Stimulated activated CD8-positive, alpha-beta memory T cell treated with anti-CD3 and anti-CD28 coated beads, Interleukin-4, amount 100 ng/mL, for 1 hour (primary cell): ENCODE data around the gene COL19A1.

Source experiments
- DNase-seq, 2 donors: peaks; one replicate each; pipeline ENCODE4 v3.0.0-alpha.2; 2020; ENCODE audit warnings: low read depth in 2 of 2, low spot score in 1 of 2

Gene COL19A1

GRCh38 chr6:70219943-70220613, 353.7 kb downstream of the COL19A1 start:
- no peak for DNase-seq

GRCh38 chr6:70221025-70221714, 354.8 kb downstream of the COL19A1 start:
- DNase-seq, result no peak

GRCh38 chr6:70221715-70222438, 355.5 kb downstream of the COL19A1 start:
- no peak for DNase-seq

DNA sequence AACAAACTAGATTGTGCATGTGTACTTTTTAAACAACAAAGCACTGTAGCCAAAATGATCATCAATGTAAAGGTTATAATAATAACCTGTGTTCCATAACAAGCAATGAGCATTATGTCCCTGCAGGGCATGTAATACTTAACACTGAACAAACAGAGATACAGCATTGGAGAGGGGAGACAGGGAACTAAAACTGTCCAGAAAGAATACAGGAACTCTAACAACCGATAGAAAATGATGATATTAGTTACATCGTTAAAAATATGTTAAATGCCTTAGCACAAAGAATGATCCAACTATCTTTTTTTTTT, 356.0 kb downstream of the COL19A1 start:
- DNase-seq, result no peak

DNA sequence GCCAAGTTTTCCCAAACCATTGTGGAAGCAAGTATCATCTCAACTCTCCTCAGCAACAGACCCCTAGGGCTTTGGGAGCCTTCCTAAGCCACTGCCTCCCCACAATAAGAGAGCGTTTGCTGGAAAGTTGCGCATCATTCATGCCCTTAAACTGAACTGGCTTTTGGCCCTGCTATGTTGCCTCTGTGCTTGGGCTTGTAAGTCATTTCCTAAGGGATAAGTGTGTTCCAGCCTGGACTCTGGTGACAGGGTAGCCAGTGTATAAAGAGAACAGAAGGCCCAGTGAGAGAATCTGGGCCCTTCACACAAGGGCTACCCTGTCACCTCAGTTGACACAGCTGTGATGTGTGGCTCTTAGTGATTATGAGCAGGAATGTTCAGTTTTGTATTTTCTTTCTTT, 358.7 kb downstream of the COL19A1 start:
- no peak for DNase-seq

- DNase-seq, result no peak
Measured at GRCh38 chr6:70231311-70231710, 365.0 kb downstream of the COL19A1 start.

DNA sequence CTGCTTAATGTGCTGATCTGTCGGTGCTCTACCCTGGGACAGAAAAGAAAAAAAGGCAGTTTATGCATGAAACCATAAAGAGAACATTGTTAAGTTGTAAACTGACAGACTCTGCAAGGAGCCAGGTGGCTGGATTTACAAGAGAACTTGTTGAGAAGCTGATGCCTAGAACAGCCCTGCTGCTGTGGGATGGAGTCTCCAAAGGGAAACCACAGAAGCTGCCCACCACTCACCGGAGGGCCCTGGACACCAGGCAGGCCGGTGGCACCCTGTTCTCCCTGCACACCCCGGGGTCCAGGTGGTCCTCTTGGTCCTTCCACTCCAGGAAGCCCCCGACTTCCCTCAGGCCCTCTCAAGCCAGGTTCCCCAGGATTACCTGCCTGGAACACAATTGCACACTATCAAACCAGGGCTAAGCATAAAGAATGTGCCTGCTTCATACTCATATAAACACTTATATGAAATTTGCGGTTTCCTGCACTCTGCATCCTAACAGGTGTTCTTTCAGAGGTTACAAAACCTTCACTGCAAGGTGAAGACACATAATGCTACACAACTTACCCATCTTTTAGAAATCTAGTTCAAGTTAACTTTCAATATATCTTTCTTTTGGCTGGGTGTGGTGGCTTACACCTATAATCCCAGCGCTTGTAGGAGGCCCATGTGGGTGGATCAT, 368.3 kb downstream of the COL19A1 start:
- DNase-seq, result no peak

DNA sequence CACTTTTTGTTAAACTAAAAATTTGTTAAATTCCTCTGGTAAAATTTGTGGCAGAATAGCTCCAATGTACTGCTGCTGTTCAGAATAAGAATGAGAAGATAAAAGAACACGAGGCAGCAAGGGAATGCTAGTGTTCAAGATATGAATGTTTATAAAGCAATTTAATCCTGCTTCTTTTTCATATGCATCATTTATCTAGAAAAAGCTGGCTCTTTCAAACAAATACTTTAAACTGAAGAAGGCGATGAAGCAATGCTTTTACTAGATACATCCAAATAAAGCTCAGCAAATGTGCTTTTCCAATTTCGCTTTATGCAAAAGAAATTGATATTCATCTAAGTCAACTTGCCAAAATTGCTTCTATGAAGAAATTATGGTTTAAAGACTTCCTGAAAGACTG, 370.0 kb downstream of the COL19A1 start:
- DNase-seq, result no peak

- DNase-seq, result no peak
Measured at GRCh38 chr6:70241031-70241430, 374.7 kb downstream of the COL19A1 start.

DNA sequence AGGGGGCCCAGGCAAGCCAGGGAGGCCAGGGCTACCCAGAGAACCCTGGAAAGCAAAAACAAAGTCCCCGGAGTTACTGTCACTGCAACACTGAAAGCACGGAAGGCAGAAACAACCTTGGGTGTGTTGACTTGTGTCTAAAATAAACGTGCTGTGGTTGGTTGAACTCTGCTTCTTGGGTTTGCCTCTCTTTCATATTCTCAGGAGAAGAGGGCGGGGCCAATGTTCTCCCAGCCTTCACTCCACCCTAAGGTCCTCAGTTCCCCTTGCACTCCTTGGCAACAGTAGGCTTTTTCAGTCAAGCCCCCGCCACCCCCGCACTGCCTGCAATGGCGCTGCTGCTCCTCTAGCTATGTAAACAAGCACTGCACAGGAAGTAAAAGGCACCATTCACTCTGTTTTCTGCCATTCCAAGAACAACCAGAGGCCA, 375.6 kb downstream of the COL19A1 start:
- DNase-seq, result no peak

GRCh38 chr6:70246118-70246517, 379.8 kb downstream of the COL19A1 start:
- DNase-seq, result no peak

- no peak for DNase-seq
Measured at GRCh38 chr6:70252604-70253003, 386.2 kb downstream of the COL19A1 start.

GRCh38 chr6:70253923-70254322, 387.6 kb downstream of the COL19A1 start:
- DNase-seq, result no peak

GRCh38 chr6:70254784-70255183, 388.4 kb downstream of the COL19A1 start:
- DNase-seq, result no peak

DNA sequence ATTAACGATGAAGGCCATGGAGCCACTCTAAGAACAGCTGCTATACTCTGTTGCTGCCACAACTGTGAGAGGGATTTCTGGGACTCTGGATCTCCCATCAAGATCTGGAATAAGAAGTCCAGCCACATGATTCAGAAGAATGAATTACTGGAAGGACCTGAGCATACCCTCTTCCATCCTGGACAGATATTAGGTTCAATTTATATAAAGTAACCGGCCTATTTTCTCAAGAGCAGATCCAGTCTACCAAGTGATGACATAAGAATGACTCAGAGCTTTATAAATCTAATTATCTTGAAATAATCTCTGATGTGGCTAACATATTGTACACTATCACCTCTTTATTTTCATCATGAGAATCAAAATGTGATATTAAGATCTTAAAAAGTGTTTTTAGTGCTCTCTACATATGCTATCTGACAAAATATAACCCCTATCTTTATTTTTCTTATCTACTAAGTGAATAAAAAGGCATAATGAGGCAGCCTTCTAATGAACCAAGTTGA, 391.5 kb downstream of the COL19A1 start:
- no peak for DNase-seq

GRCh38 chr6:70258483-70258882, 392.1 kb downstream of the COL19A1 start:
- no peak for DNase-seq
